Loucy (cell line): ENCODE measurements around the gene DMBX1.

ENCODE experiments used
- CTCF ChIP-seq: fragments of 200-600 bp; sonication (generic); conservative IDR thresholded peaks from 2 replicates; pipeline ENCODE4 v1.5.1; 2014; ENCODE audit warnings: mild to moderate bottlenecking, antibody characterized with exemption, low read length
- EZH2phosphoT487 ChIP-seq: fragments of 200-600 bp; IDR thresholded peaks from 2 replicates; pipeline ENCODE4 v1.6.1; 2018; ENCODE audit warnings: antibody characterized with exemption, mild to moderate bottlenecking, moderate library complexity, borderline replicate concordance

- TF ChIP-seq CTCF (no peak), EZH2phosphoT487 (no peak)
Observed at GRCh38 chr1:46466477-46467182, 23.0 kb upstream of the DMBX1 start.
